AG08395 (cell line): ENCODE measurements around the gene GLI3.

Source experiments
- DNase-seq: peaks from one replicate; pipeline ENCODE4 v3.0.0; 2012; ENCODE audit warnings: mixed read lengths, low spot score

The GLI3 gene

DNA sequence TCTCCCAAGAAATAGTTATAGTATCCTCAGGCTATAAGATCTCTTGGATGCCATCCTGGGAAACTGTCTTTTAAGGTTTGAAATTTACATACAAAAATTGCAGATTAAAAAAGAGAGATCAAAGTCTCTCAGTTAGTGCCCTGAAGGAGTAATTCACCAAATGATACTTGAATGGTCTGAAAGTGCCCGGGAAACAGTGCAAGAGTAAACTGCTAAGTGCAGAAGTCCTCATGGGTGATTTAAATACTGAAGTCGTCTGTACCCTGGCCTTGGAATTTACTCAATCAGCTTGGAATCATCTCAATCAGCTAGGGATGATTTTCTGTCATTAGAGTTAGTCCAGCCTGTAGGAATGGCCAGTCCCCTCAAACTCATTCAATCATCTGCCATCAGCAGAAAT, 155.3 kb downstream of the GLI3 start:
- no peak for DNase-seq

DNA sequence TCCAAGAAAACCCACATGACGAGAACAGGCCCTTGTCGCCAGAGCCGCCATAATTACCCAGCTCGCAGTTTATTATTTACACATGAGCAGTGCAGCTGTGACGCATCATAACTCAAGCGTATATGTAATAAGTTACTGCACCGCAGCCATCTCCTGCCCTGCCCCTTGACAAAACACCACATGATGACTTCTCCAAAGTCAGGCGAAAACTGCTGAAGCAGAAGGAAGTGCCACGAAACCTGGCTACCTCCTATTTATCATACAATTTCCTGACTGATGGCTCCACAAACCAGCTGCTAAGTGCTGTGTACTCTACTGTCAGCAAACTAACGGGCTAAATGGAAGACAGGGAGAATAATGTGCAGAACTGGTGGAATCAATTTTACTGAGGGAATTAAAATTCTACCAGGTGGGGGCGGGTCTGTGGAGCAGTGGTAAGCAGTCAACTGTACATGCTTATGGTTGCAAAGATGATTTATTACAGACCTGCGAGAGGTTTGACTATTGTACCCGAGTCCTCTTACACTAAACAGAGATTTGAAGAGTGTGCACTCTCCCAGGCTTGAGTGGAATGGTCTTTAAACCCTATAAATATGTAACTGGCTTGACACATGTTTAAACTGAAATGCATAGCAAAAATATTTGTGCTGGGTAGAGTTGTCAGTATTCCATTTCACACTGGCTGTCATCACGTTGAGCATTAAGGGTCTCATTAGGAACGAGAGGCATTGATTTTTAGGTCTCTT, 156.0 kb downstream of the GLI3 start:
- peak; percentile 56 for DNase-seq

DNA sequence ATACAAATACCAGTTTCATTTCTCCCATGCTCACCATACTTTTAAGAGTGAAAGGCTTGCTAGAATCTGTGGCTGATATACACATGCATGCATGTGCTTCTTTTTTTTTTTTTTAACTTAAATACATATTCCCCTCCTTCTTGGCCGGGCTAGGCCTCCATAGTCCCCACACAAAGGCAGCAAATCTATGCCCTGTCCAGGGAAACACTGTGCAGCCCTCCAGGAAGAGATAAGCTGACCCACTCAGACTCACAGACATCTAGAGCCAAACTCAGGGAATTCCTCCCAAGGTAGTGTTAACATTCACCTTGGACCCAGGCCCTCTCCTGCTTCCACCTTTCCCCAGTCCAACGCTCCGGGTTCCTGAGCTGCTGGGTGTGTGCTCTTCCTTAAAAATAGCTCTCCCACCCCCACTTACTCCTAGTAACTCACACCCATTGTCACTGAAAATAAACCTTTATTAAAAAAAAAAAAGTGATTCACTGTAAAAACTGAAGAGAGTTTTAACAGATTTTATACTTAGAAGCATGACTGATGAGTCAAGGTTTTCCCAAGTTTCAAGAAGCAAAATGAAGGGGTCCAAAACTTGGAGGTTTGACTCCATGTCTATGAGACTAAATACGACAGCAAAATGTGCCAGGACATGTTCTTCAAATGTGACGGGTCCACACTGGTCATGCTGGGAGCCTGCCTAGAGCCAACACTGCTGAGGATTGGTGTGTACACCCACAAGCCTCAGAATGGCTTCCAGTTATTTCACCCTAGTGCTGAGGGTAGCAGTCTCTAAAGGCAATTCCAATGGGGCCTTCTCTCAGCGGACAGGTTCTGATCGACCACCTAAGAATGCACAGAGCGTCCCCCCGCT, 159.5 kb downstream of the GLI3 start:
- no peak for DNase-seq

DNA sequence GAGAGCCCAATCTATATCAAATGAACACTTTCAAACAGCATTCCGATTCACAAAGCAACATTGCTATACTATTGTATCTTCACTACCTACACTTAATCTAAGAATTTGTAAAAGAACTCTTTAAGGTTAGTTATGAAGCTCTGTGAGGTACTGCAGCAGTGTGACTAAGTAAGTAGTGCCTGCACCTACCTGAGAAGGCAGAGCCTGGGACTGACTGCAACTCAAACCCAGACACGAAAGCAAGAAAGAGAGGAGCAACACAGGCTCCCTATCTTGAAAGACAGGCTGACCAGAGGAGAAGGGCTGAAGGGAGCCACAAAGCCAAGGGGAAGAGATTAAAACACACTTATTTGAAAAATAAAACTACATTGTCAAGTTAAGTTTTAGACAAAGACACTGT, 160.1 kb downstream of the GLI3 start:
- no peak for DNase-seq

DNA sequence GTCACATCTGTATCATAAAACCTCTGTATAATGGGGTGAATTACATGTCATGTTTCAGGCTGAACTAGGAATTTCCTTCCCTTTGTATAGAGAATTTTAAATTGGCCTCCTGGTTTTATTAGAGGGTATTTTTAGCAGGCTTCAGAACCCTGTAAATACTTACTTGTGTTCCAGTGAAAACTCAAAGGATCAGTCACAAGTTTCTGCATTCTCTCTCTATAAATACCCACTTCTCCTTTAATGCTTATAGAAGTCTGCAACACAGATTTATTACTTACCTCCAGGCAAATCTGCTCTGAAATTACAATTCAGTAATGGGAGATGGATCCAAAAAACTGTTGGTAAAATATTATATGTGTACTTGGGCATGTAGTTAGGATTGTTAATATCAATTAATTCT, 161.6 kb downstream of the GLI3 start:
- DNase-seq: no peak

DNA sequence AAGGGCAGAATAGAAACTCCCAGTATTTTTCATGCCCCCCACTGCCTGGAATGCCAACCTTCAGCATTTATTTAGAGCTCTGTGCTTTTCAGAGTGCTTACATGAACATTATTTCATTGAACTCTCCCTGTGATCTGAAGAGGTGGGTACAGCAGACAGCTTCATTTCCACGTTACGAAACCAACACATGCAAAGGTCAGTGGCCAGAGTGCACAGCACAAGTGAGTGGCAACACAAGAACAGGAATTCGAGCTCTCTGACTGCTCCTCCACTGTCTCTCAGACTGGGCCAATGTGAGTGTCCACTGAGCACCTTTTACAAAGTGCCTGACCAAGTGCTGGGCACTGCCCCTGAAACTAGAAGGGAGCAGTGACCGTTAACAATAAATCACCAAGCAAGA, 162.9 kb downstream of the GLI3 start:
- DNase-seq: no peak

DNA sequence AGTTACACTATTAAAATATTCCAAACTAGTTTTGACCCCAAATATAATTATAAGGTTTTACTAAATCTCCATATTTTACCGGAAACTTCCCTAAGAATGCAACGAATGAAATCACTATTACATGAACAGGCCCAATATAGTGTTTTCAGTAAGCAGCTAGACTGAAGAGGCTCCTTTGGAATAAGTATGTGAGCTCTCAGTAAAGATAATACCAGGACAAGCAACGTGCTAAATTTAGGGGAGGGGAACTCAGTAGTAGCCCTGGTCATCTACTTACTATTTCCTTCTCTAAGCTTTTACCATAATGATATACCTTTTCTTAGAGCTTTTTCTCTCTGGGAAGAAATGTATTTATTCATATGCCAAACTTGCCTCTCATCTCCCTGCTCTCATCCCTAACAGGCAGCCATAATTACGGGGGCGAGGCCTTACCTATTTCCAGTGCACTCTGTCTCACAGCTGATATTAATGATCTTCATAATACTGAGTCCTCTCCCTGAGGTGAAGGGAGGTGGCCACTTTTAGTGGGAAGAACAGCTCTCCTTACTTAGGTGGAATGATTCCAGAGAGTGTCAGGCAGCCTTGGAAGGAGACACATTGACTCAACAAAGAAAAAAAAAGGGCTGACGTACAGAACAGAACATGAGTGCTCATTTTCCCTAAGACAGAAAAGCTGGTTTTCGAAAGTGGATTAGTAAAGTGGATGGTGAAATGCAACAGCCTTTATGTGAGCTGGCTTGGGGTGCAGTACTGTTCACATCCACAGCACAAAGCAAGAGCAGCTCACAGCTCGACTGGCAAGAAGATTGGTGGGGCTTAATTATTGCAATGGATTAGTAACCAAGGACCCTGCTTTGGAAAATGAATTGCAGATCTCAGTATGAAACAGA, 165.4 kb downstream of the GLI3 start:
- peak; percentile 37 for DNase-seq

DNA sequence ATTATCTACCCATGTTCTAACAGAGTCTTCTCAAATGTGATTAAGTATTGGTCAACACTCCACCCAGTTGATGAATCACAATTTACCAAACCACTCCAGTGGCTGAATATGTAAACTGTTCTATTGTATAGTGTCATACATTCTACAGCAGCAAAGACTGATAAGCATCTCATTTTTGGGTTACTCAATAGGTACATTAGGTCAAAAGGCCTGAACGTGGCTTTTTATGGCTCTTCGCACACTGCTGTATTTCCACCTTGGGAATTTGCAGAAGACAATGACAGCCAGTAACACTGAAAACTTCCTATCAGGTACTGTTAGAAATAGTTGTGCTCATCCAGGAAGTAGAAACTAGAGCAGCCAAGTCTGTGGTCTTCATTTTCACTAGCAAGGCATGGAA, 166.9 kb downstream of the GLI3 start:
- DNase-seq: no peak

DNA sequence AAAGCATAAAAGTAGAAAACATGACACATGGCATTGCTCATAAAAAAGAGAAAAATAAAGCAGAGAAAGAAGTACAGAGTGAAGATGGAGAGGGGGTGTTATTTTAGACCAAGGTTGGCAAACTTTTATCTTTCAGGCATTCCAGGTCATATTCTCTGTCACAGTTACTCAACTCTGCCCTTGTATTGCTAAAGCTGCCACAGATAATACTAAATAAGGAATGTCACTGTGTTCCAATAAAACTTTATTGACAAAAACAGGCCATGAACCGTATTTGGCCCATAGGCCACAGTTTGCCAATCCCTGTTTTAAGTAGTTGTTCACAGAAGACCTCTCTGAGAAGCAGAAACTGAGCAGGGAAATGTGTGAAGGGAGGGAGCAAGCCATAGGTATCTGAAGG, 167.4 kb downstream of the GLI3 start:
- DNase-seq: no peak

DNA sequence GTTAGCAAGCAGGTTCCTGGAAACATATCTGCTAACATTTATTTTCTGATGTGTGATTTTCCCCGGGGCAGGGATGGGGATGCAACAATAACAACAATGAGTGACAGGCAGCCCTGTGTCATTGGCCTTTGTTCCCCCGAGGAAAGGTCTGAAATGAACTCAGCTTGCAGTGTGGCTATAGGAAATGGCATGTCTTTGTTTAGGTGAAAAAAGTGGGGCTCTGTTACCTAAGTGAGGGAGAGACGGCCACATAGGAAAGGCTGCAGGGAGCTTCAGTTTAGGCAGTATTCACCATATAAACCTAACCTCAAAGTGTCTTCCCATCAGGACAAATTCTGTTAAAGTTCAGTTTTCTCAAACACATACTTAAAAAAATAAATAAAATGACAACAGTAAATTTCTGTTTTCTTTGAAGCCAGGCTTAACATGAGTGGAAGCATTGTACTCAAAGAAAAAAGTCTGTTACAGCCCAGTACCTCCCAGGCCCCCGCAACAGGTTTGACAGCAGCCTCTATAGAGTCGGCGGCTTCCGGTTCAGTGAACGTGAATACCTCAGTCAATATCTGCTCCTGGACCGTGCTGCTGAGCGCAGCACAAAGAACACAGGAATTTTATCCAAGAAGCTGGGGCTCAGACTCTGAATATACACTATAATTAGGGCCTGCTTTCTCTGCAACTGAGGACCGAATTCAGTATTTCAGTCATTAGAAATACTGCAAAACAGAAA, 168.3 kb downstream of the GLI3 start:
- DNase-seq: no peak

DNA sequence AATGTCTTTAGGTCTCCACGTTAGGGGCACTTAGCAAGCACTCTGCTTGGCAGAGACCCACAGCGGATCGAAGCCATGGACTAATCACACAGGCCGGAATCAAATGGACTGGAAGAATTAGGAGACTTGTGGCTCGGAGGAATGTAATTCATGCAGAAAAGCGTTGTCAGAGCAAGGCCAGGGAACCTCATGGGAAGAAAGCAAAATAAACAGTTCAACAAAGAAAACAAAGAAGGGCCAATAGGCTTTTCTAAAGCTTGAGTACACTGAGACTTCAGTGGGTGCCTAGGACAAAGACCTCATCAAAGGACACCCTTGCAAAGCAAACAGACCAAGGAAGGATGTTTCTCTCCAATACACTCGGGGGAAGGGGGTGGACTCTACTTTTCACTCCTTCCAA, 171.1 kb downstream of the GLI3 start:
- DNase-seq: no peak

DNA sequence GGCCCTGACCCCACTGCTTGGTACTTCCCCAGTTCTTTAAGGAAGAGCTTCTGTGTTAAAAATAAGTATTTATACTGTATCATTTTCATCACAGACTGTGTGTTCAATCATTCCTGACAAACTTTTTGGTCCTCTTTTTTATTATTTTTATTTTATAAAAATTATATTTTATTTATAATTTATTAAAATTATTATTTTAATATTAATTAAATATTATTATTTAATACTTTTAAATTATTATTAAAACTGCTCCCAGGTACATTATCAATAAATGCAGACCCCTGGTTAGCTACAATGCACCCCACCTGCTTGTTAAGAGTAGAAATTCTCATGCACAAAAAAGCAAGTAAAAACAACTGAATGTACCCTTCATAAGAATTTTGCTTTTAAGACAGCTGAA, 172.0 kb downstream of the GLI3 start:
- DNase-seq: no peak

DNA sequence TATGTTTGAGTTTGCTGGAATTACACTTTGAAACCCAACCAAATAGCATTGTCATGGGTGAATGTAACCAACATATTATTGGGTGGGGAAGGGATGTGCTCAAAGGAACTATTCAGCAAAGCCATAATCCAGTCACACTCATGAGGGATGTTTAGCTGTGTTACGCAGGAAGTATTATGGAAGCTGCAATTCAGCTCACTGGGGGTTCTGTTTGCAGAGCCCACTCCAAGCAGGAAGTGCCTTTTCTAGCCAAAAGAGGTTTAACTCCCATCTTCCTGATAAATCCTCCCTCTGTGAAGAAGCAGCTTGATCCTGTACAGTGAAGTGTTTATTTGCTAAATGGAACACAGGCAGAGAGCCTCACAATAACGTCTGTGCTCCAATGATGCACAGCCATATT, 172.5 kb downstream of the GLI3 start:
- no peak for DNase-seq

DNA sequence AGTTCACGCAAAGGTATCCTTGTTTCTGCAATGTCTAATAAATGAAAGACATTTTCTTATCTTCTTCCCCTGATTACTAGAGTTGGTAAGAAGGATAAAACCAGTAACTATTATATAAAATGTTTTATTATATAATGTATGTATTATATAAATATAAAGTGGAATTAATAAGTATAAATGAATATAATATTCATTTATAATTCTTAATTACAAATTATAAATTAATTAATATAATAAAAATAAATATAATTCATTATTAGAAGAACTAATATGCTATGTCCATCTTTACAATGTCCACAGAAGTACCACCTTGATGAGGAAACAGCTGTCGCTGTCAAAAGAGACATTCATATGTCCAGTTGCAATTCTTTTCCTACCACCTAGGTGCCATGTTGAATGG, 177.7 kb downstream of the GLI3 start:
- DNase-seq: no peak

DNA sequence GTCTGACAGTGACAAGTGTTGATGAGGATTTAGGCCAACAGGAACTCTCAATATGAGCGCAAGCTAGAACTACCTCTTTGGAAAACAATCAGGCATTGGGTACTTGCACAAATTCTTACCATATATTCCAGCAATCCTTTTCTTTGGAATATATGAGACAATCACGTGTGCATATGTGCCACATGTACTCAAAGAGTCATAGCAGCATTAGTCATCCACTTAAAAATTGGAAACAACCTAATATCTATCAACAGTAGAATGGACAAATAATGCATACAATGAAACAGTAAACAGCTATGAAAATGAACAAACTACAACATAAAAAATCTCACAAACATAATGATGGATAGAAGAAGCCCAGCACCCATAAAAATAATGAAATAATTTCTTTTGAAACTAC, 179.7 kb downstream of the GLI3 start:
- no peak for DNase-seq

DNA sequence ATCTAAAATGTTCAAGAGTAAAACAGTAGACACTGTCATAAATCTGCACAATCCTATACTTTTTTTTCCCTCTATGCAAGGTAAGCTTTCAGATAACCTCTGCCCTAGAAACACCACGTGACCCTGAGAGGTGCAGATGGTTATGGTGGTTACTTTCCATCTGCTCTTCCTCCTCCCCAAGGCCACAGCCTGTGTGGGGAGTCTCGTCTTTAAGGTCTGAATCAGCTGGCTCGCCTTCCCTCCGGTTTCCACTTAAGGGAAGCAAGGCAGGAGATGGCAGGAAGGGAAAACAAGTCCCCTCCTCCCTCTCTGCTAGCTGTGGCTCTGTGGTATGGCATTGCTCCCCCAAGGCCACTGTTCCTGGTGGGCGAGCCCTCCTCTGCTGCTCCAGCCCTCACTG, 181.8 kb downstream of the GLI3 start:
- DNase-seq: no peak

DNA sequence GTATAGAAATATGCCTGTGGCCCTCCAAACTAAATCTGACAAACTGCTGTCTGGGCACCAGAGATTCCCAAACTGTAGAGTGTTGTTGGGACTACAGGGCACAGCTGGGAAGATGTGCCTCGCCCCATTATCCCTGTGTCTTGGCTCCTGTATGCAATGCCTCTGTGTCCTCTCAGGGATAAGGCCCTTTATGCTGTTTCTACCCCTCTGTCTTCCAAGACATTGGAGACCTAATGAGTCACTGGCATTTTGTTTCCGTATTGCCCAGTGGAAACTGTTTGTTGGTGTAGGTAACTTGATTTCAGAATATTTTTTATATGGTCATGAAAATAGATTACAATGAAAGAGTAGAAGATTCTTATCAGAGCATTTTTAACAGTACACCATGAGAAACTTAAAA, 183.2 kb downstream of the GLI3 start:
- peak; percentile 28 for DNase-seq

DNA sequence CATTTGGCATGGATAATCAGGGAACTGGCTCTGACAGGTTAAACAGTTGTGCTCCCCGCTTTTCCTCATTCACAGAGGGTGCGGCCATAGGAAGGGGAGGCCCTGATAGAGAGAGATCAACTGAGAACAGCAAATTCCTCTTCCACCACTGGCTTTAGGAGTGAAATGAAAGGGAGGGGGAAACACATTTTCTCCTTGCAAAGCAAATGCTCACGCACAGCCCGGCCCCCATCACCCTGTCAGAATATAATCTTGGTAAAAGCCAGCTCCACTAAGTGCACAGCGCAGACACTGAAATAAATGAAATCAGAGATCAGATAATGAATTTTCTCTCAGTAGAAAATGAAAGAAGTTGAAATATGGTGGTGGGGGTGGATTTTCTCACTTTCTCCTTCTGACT, 187.2 kb downstream of the GLI3 start:
- DNase-seq: no peak

DNA sequence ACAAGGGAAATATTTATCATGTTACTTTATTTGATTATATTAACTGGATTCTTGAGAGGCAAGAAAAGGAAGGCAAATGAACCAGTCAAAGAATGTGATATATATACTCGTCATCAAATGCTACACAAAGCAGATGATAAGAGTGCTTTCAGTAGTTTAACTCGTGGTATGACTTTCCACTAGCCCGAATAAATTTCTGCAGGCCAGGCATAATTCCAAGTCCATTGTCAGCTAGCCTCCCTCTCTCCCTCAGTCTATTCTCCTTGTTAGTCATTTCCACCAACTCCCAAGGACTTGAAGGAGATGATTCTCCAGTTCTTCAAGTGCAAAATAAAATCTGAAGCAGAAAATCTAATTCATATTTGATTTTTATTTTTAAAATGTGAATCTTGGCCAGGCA, 190.5 kb downstream of the GLI3 start:
- DNase-seq: peak; percentile 6

DNA sequence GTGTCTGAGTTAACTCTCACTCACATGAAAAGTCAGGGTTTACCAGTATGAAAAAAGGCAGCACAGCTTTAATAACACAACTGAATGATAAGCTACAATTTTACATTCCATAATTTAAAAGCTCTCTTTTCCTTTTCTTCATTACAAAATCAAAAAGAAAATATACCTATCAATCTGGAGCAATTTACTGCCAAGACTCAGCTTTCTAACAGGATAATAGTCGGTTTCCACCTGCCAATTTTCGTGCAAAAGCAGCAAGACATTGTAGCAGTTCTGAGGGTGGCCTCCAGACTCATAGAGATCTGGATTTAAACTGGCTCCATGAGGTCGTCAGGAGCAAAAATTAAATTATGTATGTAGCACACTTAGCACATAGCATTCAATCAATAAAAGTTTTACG, 191.0 kb downstream of the GLI3 start:
- DNase-seq: no peak

DNA sequence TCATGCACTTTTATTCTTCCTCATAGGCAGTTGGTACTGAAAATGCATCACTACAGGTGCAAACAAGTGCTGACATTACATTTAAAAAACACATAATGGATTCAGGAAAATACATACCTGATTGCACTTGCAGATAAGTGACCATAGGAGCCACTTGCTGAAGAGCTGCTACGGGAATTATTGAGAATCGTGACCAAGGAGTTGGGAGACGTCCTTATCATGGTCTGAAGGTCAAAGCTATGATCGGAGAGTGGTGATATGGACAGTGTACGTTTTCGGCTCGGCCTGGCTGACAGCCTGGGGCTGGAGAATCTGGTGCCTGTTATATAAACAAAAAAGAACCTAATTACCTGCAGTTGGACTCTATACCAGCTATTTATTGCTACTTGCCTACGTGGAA, 197.1 kb downstream of the GLI3 start:
- DNase-seq: no peak

DNA sequence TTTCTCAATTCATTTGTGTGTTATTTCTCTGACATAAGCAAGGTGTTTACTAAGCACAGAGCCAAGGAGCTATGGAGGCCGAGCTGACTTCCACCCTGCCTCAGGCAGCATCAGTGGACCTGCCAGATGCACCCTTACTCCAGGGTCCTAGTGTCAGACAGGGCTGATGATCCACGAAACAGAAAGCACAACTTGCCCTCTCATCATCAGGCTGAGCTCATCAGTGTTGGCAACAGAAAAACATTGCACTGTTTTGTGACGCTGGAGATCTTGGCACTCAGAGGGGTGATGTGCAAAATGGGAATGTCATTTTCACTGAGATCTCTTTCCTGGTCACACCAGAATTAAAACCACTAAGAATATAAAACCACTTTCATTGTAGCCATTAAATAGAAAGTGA, 201.8 kb downstream of the GLI3 start:
- peak; percentile 29 for DNase-seq
